Measurements from ENCODE around the gene DNM1L. TPM values are rescaled to one million over a fixed set of nuclear protein-coding genes. Genes with fewer than 3 reads are reported as not detected.
A peak's percentile ranks its signal among the peaks of the same experiment; 100 is the strongest.

The DNM1L gene
- polyA plus RNA-seq, 2 of the 4 experiments (the other 2 are of a cell fraction) = 67.0 to 121 TPM

DNA sequence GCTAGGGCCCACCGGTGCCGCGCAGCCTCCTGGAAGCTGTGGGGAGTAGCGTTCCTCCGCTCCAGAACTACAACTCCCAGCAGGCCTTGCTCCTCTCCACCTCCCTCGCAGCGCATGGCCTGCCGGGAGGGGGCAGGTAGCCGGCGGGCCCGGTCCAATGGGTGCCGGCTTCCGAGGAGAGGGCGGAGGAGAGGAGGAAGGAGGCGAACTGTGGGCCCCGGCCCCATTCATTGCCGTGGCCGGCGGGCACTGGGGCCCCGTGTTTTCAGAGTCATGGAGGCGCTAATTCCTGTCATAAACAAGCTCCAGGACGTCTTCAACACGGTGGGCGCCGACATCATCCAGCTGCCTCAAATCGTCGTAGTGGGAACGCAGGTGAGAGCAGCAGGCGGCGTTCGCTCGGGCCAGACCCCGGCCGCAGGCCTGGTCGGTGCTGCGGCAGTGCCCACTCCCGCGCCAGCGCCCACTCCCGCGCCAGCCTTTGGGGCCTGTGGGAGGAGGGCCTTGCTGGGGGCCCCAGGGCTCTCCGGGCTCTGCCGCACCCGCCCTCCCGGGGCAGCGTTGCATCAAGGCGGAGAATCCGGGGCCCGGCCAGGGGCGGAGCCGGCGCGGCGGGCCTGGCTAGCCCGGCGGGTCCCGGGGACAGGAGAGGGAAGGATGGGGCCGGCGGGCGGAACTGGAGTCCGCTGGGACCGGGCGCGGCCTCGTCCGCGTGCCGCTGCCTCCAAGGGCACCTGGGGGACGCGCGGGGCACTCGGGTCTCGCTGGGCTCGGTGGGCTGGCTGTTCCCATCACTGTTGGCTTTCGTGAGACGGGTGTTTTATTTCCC, at the start of gene DNM1L (continued):
- TF ChIP-seq PBX3 (IDR thresholded peaks at IDR 0.05) (no peak), KDM1A (IDR thresholded peaks at IDR 0.05; ENCODE audit: low read depth) (no peak), CTCF (IDR thresholded peaks at IDR 0.05) (no peak), NR3C1 (IDR thresholded peaks at IDR 0.05) (no peak), BCL3 (IDR thresholded peaks at IDR 0.05) (peak; percentile 91), POLR2AphosphoS2 (conservative IDR thresholded peaks at IDR 0.05; ENCODE audit: low read length) (no peak), NFE2L2 (conservative IDR thresholded peaks at IDR 0.05; ENCODE audit: low read length) (no peak), HDAC2 (IDR thresholded peaks at IDR 0.05) (no peak), ZFP36 (IDR thresholded peaks at IDR 0.05; ENCODE audit: borderline replicate concordance, partially characterized antibody) (no peak), RCOR1 (IDR thresholded peaks at IDR 0.05; ENCODE audit: low read depth, low read length) (no peak), RARB (CRISPR knock-in tag; IDR thresholded peaks at IDR 0.05) (no peak), EHF (CRISPR knock-in tag; IDR thresholded peaks at IDR 0.05) (no peak), MAFK (IDR thresholded peaks at IDR 0.05; ENCODE audit: partially characterized antibody) (no peak), HEYL (CRISPR knock-in tag; IDR thresholded peaks at IDR 0.05) (no peak), HOXA7 (CRISPR knock-in tag; IDR thresholded peaks at IDR 0.05) (no peak), ATOH8 (CRISPR knock-in tag; IDR thresholded peaks at IDR 0.05; ENCODE audit: low read depth) (no peak), CHD4 (IDR thresholded peaks at IDR 0.05; ENCODE audit: borderline replicate concordance) (no peak), ZC3H11A (IDR thresholded peaks at IDR 0.05) (no peak), FOXS1 (CRISPR knock-in tag; IDR thresholded peaks at IDR 0.05) (no peak)
- TF ChIP-seq, protein P1, sequence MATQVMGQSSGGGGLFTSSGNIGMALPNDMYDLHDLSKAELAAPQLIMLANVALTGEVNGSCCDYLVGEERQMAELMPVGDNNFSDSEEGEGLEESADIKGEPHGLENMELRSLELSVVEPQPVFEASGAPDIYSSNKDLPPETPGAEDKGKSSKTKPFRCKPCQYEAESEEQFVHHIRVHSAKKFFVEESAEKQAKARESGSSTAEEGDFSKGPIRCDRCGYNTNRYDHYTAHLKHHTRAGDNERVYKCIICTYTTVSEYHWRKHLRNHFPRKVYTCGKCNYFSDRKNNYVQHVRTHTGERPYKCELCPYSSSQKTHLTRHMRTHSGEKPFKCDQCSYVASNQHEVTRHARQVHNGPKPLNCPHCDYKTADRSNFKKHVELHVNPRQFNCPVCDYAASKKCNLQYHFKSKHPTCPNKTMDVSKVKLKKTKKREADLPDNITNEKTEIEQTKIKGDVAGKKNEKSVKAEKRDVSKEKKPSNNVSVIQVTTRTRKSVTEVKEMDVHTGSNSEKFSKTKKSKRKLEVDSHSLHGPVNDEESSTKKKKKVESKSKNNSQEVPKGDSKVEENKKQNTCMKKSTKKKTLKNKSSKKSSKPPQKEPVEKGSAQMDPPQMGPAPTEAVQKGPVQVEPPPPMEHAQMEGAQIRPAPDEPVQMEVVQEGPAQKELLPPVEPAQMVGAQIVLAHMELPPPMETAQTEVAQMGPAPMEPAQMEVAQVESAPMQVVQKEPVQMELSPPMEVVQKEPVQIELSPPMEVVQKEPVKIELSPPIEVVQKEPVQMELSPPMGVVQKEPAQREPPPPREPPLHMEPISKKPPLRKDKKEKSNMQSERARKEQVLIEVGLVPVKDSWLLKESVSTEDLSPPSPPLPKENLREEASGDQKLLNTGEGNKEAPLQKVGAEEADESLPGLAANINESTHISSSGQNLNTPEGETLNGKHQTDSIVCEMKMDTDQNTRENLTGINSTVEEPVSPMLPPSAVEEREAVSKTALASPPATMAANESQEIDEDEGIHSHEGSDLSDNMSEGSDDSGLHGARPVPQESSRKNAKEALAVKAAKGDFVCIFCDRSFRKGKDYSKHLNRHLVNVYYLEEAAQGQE (IDR thresholded peaks at IDR 0.05) = no peak

Measured in A549 (cell line).